Measurements from ENCODE around the gene ALG1. TPM values are rescaled to one million over a fixed set of nuclear protein-coding genes. Genes with fewer than 3 reads are reported as not detected.

The ALG1 gene
- total RNA-seq (2021), result 32.5 and 36.2 TPM in 2 replicates
- long read RNA-seq, transcript ALG1-201 (13 exons, 2,132 nt), result major isoform, 316 of 358 reads
- long read RNA-seq, partial matches to known transcripts, result 3 of 358 reads
- long read RNA-seq, other reads (novel, unspliced or antisense), result 37 of 358 reads

DNA sequence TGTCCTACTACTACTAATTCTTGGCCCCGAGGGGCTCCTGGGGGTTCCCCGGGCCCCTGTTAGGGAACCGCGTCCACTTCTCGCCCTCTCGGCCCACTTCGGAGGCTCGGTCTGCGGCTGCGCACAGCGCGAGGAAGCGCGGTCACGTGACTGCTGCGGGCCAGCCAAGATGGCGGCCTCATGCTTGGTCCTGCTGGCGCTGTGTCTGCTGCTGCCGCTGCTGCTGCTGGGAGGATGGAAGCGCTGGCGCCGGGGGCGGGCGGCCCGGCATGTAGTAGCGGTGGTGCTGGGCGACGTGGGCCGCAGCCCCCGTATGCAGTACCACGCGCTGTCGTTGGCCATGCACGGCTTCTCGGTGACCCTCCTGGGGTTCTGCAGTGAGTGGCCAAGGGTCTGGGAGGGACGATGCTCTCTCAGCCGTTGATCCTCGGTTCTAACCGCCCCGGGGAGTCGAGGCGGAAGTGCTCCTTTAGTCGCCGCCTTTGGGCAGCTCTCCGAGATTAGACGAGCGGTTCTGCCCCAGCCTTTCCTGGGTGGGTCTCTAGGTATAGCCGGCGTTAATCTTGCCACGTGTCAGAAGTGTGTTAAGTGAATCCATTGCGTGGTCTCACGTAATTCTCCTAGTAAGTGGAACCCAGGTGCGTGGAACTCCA, at the start of gene ALG1:
ALG1 (plus strand) TSS at position 163 of the 653 bp plus-strand sequence; CDS start at position 170, 7 bp downstream.
- Histone ChIP-seq H3K23ac (ENCODE audit: insufficient read length, low read depth, low read length) (no peak within 1 kb of the TSS), H4K20me1 (ENCODE audit: control insufficient read depth, insufficient read depth, insufficient read length) (no peaks in the 10 kb centered on the region), H3K9me3 (ENCODE audit: control insufficient read depth, low read depth, low read length) (no peaks in the 10 kb centered on the region), H3K79me2 (ENCODE audit: insufficient read depth, low read length) (peaks cover 5% of the 10 kb centered on the region; the same call in 1 of the 2 replicates), H2AK5ac (ENCODE audit: insufficient read length, low read length) (no peak within 1 kb of the TSS), H4K5ac (ENCODE audit: insufficient read length, low read depth, low read length) (peak within 1 kb of the TSS; percentile 46), H3T11ph (ENCODE audit: low read length) (no peak within 1 kb of the TSS), H2BK15ac (ENCODE audit: low read depth, low read length) (no peak within 1 kb of the TSS), H4K91ac (ENCODE audit: insufficient read length, low read depth, low read length) (no peak within 1 kb of the TSS), H3K4me2 (ENCODE audit: insufficient read depth, insufficient read length, low read length) (peak within 1 kb of the TSS; percentile 89), H3K27ac (ENCODE audit: insufficient read length, low read depth, low read length) (no peak within 1 kb of the TSS), H3K27me3 (ENCODE audit: insufficient read depth, low read length) (no peaks in the 10 kb centered on the region), H3K23me2 (ENCODE audit: insufficient read length, low read depth, low read length, poor library complexity, severe bottlenecking) (peaks cover 7% of the 10 kb centered on the region), H3K14ac (ENCODE audit: insufficient read depth, low read length) (peak within 1 kb of the TSS; percentile 13; the same call in 1 of the 2 replicates), H2BK20ac (ENCODE audit: low read depth, low read length, poor library complexity, severe bottlenecking) (no peak within 1 kb of the TSS), H3K56ac (ENCODE audit: insufficient read length, low read depth, low read length) (no peak within 1 kb of the TSS), H2BK120ac (ENCODE audit: low read depth, low read length, poor library complexity, severe bottlenecking) (no peak within 1 kb of the TSS), H2AFZ (ENCODE audit: low read length) (no peak within 1 kb of the TSS), H4K8ac (replicated peaks; ENCODE audit: insufficient read length, low read depth, low read length) (no peak within 1 kb of the TSS), H3K79me1 (ENCODE audit: insufficient read depth, low read depth, low read length, poor library complexity, severe bottlenecking) (peaks cover 4% of the 10 kb centered on the region), H3K9ac (ENCODE audit: extremely low read depth, insufficient read length, low read length) (peak within 1 kb of the TSS; percentile 47), H3K4ac (ENCODE audit: low read depth, low read length) (no peak within 1 kb of the TSS), H3K4me1 (ENCODE audit: insufficient read depth, low read length) (no peaks in the 10 kb centered on the region), H2BK12ac (ENCODE audit: insufficient read length, low read depth, low read length) (no peak within 1 kb of the TSS), H3K18ac (ENCODE audit: insufficient read length, low read depth, low read length) (peak within 1 kb of the TSS; percentile 6), H2BK5ac (ENCODE audit: insufficient read length, low read length) (no peak within 1 kb of the TSS)
- H3K36me3 Mint-ChIP-seq (ENCODE audit: insufficient read depth in 1 of 3, low read depth in 3 of 3), result peaks cover 13 to 25% (median 22%) of the 10 kb centered on the region in 3 experiments; a peak in 6 of 7 replicates
- peak within 1 kb of the TSS; percentile 63 to 99 (median 98); a peak in 6 of 7 replicates for H3K27ac Mint-ChIP-seq
- H3K4me3 Mint-ChIP-seq, result peak within 1 kb of the TSS; percentile 92 to 96
- H3K27me3 Mint-ChIP-seq (ENCODE audit: low read depth), result no peaks in the 10 kb centered on the region; the same call in 1 of the 2 replicates
- no peaks in the 10 kb centered on the region; a peak in 2 of 5 replicates for H3K9me3 Mint-ChIP-seq
- whole genome bisulfite sequencing (ENCODE audit: extremely low coverage, insufficient read length, low lambda C conversion rate), result no CpG with 5 or more reads among the region's 53 CpGs
- DNase-seq, result peak; percentile 86
- peaks cover 17 to 20% of the 10 kb centered on the region in 2 experiments for H3K4me1 Mint-ChIP-seq
- no peak for TF ChIP-seq CTCF (conservative IDR thresholded peaks at IDR 0.05)
